GM12874 (cell line): Measurements from ENCODE around the gene P3H2.

Experiments
- TF ChIP-seq, protein P1 (sequence below): IDR thresholded peaks from 2 replicates; pipeline ENCODE4 v1.5.1; 2011; ENCODE audit warnings: low read depth, mild to moderate bottlenecking, control low read depth, low read length, moderate library complexity; ENCODE audit not compliant: insufficient read depth

The P3H2 gene

DNA sequence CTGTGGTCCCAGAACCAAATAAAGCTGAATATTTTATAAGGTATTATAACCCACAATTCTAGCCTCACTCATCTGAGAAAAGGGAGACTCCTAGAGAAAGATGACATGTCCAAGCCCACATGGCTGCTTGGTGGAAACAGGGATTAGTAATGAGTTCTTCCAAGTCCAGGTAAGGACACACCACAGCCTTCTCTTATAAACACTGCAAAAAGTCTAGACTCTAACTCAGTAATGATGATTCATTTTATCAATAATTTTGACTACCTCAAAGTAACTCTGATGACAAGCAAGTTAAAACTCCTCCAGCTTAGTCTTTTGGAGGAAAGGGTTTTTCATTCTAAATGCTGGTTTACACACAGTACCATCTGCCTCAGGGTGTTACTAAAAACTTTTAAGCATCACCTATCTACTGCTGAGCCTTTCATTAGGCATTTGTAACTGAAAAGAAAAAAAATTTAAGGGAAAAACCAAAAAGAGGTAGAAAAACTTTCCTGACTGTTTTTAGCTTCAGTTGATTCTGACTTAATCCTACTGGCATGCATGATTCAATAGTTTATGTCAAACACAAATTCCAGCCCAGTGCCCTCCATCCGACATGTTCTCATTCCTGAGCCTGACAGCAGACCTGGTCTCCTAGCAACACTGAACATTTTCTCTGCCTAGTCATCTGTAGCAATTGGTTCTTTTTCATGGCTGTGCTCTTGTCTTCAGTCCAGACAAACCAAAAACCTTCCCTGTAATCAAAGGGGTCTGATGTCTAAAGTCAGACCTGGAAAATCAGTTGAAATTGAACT lies 43.9 kb downstream of the P3H2 start:
- TF ChIP-seq, protein P1, sequence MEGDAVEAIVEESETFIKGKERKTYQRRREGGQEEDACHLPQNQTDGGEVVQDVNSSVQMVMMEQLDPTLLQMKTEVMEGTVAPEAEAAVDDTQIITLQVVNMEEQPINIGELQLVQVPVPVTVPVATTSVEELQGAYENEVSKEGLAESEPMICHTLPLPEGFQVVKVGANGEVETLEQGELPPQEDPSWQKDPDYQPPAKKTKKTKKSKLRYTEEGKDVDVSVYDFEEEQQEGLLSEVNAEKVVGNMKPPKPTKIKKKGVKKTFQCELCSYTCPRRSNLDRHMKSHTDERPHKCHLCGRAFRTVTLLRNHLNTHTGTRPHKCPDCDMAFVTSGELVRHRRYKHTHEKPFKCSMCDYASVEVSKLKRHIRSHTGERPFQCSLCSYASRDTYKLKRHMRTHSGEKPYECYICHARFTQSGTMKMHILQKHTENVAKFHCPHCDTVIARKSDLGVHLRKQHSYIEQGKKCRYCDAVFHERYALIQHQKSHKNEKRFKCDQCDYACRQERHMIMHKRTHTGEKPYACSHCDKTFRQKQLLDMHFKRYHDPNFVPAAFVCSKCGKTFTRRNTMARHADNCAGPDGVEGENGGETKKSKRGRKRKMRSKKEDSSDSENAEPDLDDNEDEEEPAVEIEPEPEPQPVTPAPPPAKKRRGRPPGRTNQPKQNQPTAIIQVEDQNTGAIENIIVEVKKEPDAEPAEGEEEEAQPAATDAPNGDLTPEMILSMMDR: no peak

DNA sequence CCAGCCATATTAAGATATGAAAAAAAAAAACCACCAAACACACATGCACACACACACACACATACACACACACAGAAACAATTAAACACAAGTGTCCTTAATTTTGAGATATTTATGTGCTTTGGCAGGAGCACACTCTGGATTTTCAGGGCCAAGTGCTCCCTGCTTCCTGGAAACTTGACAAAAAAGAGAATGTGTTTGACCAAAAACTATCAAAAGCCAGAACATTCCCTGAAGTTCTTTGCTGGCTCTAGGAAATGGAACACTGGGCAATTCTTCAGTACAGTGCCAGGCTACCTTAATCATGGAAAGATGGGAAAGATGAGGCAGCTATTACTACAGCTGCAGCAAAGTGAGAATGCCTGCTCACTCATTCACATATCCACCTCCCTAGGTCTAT lies 44.6 kb downstream of the P3H2 start:
- TF ChIP-seq, protein P1: no peak

DNA sequence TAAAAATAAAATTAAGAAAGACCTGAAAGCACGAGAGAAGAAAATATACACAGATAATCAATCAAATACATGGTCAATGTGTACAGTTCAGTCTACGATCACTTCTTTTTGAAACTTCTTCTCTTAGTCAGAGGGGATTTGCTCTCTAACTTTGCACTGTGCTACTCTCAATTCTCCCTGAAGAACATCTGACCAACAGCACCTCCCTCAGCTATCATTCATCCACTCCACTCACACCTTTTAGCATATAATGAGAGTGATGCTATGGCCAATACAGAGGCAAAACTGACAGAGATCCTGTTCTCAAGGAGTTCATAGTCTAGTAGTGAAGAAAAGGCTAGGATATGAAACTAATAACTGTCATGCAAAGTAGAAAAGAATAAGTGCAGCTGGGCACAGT lies 45.9 kb downstream of the P3H2 start:
- TF ChIP-seq, protein P1: no peak

GRCh38 chr3:190073264-190074008 lies 47.3 kb downstream of the P3H2 start:
- TF ChIP-seq, protein P1: no peak

DNA sequence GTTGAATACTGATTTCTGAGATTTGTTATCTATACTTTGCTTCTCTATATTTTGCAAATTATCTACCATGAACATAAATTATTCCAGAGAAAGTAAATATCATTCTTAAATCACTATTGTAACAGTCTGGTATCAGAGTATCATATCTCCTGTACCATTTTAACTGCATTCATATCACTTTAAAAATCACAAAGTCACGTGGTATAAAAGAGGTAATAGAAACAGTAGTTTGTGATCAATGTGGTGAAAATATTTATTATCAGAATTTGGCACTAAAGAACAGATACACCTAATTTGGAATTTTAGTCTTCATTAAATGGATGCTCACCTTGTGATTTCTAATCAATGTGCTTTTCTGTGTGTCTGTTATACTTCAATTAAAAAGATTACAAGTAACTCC lies 47.8 kb downstream of the P3H2 start:
- TF ChIP-seq, protein P1: no peak

DNA sequence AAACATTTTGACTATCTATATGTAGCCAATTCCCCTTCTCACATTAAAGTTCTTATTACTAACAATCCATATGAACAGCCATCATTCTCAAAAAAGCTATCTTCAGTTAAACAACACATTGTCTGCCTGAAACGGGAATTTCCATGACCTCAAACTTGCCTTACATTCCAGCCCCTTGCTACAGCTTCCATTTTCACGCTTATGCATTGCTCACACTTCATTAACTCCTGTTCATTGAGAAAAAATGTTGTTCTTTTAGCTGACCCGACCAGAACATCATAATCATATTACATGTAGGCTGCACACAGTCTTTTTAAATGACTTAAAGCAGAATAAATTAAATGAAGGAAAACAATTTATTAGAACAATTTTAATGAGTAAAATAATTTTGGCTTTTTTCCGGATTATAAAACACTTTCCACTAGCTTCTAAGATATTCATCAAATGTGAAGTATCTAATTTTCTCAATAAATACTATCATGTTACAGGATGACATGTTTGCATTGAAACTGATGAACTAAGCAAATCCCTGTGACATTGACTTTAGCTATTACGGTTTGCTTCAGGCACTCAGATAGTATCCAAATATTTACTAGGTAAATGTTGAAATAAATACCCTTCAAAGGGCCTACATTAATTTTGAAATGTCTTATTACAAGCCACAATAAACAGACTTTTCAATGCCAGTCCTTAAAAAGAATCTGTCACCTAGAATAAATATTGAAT lies 49.9 kb downstream of the P3H2 start:
- TF ChIP-seq, protein P1: no peak

DNA sequence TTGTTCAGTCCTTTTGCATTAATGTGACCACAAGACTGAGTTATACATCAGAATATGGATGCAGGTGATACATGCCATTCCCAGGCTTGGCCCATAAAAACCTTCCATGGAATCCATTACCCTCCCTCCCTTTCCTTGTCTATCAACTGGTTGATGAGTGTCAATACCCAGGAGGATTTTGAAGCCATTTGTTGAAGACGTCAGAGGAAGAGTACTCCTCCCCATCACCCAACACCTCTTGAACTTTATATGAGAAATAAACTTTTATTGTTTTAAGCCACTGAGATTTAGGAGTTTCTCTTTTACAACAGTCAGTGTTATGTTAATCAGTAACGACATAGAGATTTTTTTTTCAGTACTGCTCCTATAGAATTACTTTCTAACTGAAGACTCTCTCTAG lies 55.5 kb downstream of the P3H2 start:
- TF ChIP-seq, protein P1: no peak
